ENCODE results near the gene CHSY3.

CHSY3 gene

GRCh38 chr5:130067364-130067763 lies 163.1 kb downstream of the CHSY3 start:
- Histone ChIP-seq H3K36me3 (ENCODE audit: control insufficient read depth, insufficient read depth, low read length) (no peaks in the 10 kb centered on the region), H3K27me3 (replicated peaks; ENCODE audit: control insufficient read depth, insufficient read depth, low read length) (no peaks in the 10 kb centered on the region), H3K4me3 (replicated peaks; ENCODE audit: low read depth, low read length) (no peak overlapping the region)
- no peak for TF ChIP-seq CTCF (IDR thresholded peaks at IDR 0.05; ENCODE audit: insufficient read depth, low read length, poor library complexity, severe bottlenecking)
- no peak for DNase-seq (ENCODE audit: extremely low read depth, insufficient read length)

GRCh38 chr5:130068101-130068500 lies 163.8 kb downstream of the CHSY3 start:
- H3K36me3 ChIP-seq (ENCODE audit: control insufficient read depth, insufficient read depth, low read length), result no peaks in the 10 kb centered on the region

GRCh38 chr5:130068988-130069387 lies 164.7 kb downstream of the CHSY3 start:
- H3K4me3 ChIP-seq (replicated peaks; ENCODE audit: low read depth, low read length), result no peak overlapping the region
- no peaks in the 10 kb centered on the region for H3K27me3 ChIP-seq (replicated peaks; ENCODE audit: control insufficient read depth, insufficient read depth, low read length)
- no peak for TF ChIP-seq CTCF (IDR thresholded peaks at IDR 0.05; ENCODE audit: insufficient read depth, low read length, poor library complexity, severe bottlenecking)
- no peak for DNase-seq (ENCODE audit: extremely low read depth, insufficient read length)
- H3K36me3 ChIP-seq (ENCODE audit: control insufficient read depth, insufficient read depth, low read length), result no peaks in the 10 kb centered on the region

More at GRCh38 chr5:130068101-130068500, 163.8 kb downstream of the CHSY3 start:
- Histone ChIP-seq H3K27me3 (replicated peaks; ENCODE audit: control insufficient read depth, insufficient read depth, low read length) (no peaks in the 10 kb centered on the region), H3K4me3 (replicated peaks; ENCODE audit: low read depth, low read length) (no peak overlapping the region)
- DNase-seq (ENCODE audit: extremely low read depth, insufficient read length), result no peak
- no peak for TF ChIP-seq CTCF (IDR thresholded peaks at IDR 0.05; ENCODE audit: insufficient read depth, low read length, poor library complexity, severe bottlenecking)

- H3K27me3 ChIP-seq (replicated peaks; ENCODE audit: control insufficient read depth, insufficient read depth, low read length), result no peaks in the 10 kb centered on the region
- no peak for TF ChIP-seq CTCF (IDR thresholded peaks at IDR 0.05; ENCODE audit: insufficient read depth, low read length, poor library complexity, severe bottlenecking)
- H3K4me3 ChIP-seq (replicated peaks; ENCODE audit: low read depth, low read length), result no peak overlapping the region
- H3K36me3 ChIP-seq (ENCODE audit: control insufficient read depth, insufficient read depth, low read length), result no peaks in the 10 kb centered on the region
- no peak for DNase-seq (ENCODE audit: extremely low read depth, insufficient read length)
Measured at GRCh38 chr5:130074820-130075219, 170.6 kb downstream of the CHSY3 start.

- TF ChIP-seq CTCF (IDR thresholded peaks at IDR 0.05; ENCODE audit: insufficient read depth, low read length, poor library complexity, severe bottlenecking), result no peak
- H3K27me3 ChIP-seq (replicated peaks; ENCODE audit: control insufficient read depth, insufficient read depth, low read length), result no peaks in the 10 kb centered on the region
- no peaks in the 10 kb centered on the region for H3K36me3 ChIP-seq (ENCODE audit: control insufficient read depth, insufficient read depth, low read length)
- no peak overlapping the region for H3K4me3 ChIP-seq (replicated peaks; ENCODE audit: low read depth, low read length)
- no peak for DNase-seq (ENCODE audit: extremely low read depth, insufficient read length)
Measured at GRCh38 chr5:130077007-130077406, 172.7 kb downstream of the CHSY3 start.

GRCh38 chr5:130078661-130079060 lies 174.4 kb downstream of the CHSY3 start:
- DNase-seq (ENCODE audit: extremely low read depth, insufficient read length), result no peak
- no peaks in the 10 kb centered on the region for H3K27me3 ChIP-seq (replicated peaks; ENCODE audit: control insufficient read depth, insufficient read depth, low read length)
- no peaks in the 10 kb centered on the region for H3K36me3 ChIP-seq (ENCODE audit: control insufficient read depth, insufficient read depth, low read length)
- H3K4me3 ChIP-seq (replicated peaks; ENCODE audit: low read depth, low read length), result no peak overlapping the region
- no peak for TF ChIP-seq CTCF (IDR thresholded peaks at IDR 0.05; ENCODE audit: insufficient read depth, low read length, poor library complexity, severe bottlenecking)

Data from GM06990 (cell line).